SU-DHL-6 (cell line): ENCODE results near the gene DDX56.
A peak's percentile ranks its signal among the peaks of the same experiment; 100 is the strongest.

Experiments used
- H2AFZ ChIP-seq: fragments of 200-600 bp; sonication (generic); 2 replicates; pipeline ENCODE4 v1.6.1; 2014; ENCODE audit warnings: low read depth, mild to moderate bottlenecking, moderate library complexity, mixed read lengths, antibody characterized with exemption, low read length; ENCODE audit not compliant: severe bottlenecking
- H3F3A ChIP-seq: fragments of 200-600 bp; shearing (Covaris generic); 2 replicates; pipeline ENCODE4 v1.6.0; 2016; ENCODE audit warnings: antibody characterized with exemption, mild to moderate bottlenecking; ENCODE audit not compliant: insufficient read depth
- H3K27ac ChIP-seq: fragments of 200-600 bp; sonication (generic); 2 replicates; pipeline ENCODE4 v1.5.1; 2016; ENCODE audit warnings: low read depth, mild to moderate bottlenecking, low read length, moderate library complexity, mixed read lengths
- H3K27me3 ChIP-seq: fragments of 200-600 bp; sonication (generic), shearing (Covaris generic); 2 replicates; pipeline ENCODE4 v1.6.0; 2014; ENCODE audit warnings: mild to moderate bottlenecking, low read length
- H3K36me3 ChIP-seq: fragments of 200-600 bp; sonication (generic); 2 replicates; pipeline ENCODE4 v1.6.1; 2014; ENCODE audit warnings: mild to moderate bottlenecking, low read length, mixed read lengths
- H3K4me2 ChIP-seq: fragments of 300-600, 200-600 bp; shearing (Covaris generic), sonication (generic); 2 replicates; pipeline ENCODE4 v1.6.0; 2014; ENCODE audit warnings: low read length, low read depth, mild to moderate bottlenecking; ENCODE audit not compliant: poor library complexity, severe bottlenecking
- H3K4me3 ChIP-seq: fragments of 200-600 bp; sonication (generic); 2 replicates; pipeline ENCODE4 v1.5.1; 2014; ENCODE audit warnings: antibody characterized with exemption, low read length, mild to moderate bottlenecking, mixed read lengths; ENCODE audit not compliant: insufficient read depth, poor library complexity, severe bottlenecking
- H3K79me2 ChIP-seq: fragments of 200-600 bp; sonication (generic); 2 replicates; pipeline ENCODE4 v1.6.1; 2014; ENCODE audit warnings: mild to moderate bottlenecking, low read length, moderate library complexity; ENCODE audit not compliant: insufficient read depth
- H3K9ac ChIP-seq: fragments of 200-600 bp; sonication (generic); 2 replicates; pipeline ENCODE4 v1.7.0; 2014; ENCODE audit warnings: mild to moderate bottlenecking, low read length
- H3K9me2 ChIP-seq: fragments of 200-600 bp; sonication (generic); replicated peaks from 2 replicates; pipeline ENCODE4 v1.6.1; 2014; ENCODE audit warnings: low read length; ENCODE audit not compliant: insufficient read depth
- H3K9me3 ChIP-seq: fragments of 200-600 bp; sonication (generic); 2 replicates; pipeline ENCODE4 v1.6.1; 2014; ENCODE audit warnings: low read length, mixed read lengths; ENCODE audit not compliant: insufficient read depth
- H4K20me1 ChIP-seq: fragments of 200-600 bp; sonication (generic); 2 replicates; pipeline ENCODE4 v1.6.1; 2014; ENCODE audit warnings: low read depth, mild to moderate bottlenecking, antibody characterized with exemption, low read length, moderate library complexity, mixed read lengths
- EZH2phosphoT487 ChIP-seq: fragments of 200-600 bp; sonication (generic), shearing (Covaris generic); conservative IDR thresholded peaks from 2 replicates; pipeline ENCODE4 v1.6.1; 2018; ENCODE audit warnings: mild to moderate bottlenecking, antibody characterized with exemption, low read length, moderate library complexity, mixed read lengths
- TF ChIP-seq, protein P1 (sequence below): fragments of 200-600 bp; sonication (generic); IDR thresholded peaks from one replicate; pipeline ENCODE4 v1.5.1; 2017; ENCODE audit warnings: antibody characterized with exemption, mild to moderate bottlenecking, low read length, moderate library complexity; ENCODE audit not compliant: insufficient read depth, poor library complexity, severe bottlenecking

Gene DDX56

GRCh38 chr7:44566680-44567079, 7.0 kb downstream of the DDX56 start:
- Histone ChIP-seq H4K20me1 (no peaks in the 10 kb centered on the region; the same call in 1 of the 2 replicates), H3K9me2 (no peaks in the 10 kb centered on the region), H3K27me3 (no peaks in the 10 kb centered on the region), H3K36me3 (peaks cover 20% of the 10 kb centered on the region), H3K9ac (no peak overlapping the region), H2AFZ (no peak overlapping the region), H3K9me3 (no peaks in the 10 kb centered on the region), H3K4me3 (no peak overlapping the region), H3F3A (0 out of 2 replicates have a peak, but pooled peaks cover 3% of the 10 kb centered on the region), H3K79me2 (peaks cover 5% of the 10 kb centered on the region; the same call in 1 of the 2 replicates), H3K4me2 (no peak overlapping the region), H3K27ac (no peak overlapping the region)
- no peak for TF ChIP-seq EZH2phosphoT487
- TF ChIP-seq, protein P1, sequence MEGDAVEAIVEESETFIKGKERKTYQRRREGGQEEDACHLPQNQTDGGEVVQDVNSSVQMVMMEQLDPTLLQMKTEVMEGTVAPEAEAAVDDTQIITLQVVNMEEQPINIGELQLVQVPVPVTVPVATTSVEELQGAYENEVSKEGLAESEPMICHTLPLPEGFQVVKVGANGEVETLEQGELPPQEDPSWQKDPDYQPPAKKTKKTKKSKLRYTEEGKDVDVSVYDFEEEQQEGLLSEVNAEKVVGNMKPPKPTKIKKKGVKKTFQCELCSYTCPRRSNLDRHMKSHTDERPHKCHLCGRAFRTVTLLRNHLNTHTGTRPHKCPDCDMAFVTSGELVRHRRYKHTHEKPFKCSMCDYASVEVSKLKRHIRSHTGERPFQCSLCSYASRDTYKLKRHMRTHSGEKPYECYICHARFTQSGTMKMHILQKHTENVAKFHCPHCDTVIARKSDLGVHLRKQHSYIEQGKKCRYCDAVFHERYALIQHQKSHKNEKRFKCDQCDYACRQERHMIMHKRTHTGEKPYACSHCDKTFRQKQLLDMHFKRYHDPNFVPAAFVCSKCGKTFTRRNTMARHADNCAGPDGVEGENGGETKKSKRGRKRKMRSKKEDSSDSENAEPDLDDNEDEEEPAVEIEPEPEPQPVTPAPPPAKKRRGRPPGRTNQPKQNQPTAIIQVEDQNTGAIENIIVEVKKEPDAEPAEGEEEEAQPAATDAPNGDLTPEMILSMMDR, result no peak

GRCh38 chr7:44565795-44566559, 7.7 kb downstream of the DDX56 start:
- no peak overlapping the region for H3K9ac ChIP-seq
- no peaks in the 10 kb centered on the region; the same call in 1 of the 2 replicates for H4K20me1 ChIP-seq
- H3K9me3 ChIP-seq, result no peaks in the 10 kb centered on the region
- TF ChIP-seq, protein P1, result no peak
- no peak for TF ChIP-seq EZH2phosphoT487
- no peak overlapping the region for H2AFZ ChIP-seq
- peaks cover 16% of the 10 kb centered on the region for H3K36me3 ChIP-seq
- no peaks in the 10 kb centered on the region for H3K9me2 ChIP-seq
- no peak overlapping the region for H3K4me2 ChIP-seq
- H3K27me3 ChIP-seq, result no peaks in the 10 kb centered on the region
- no peak overlapping the region for H3K4me3 ChIP-seq
- H3K27ac ChIP-seq, result no peak overlapping the region
- 0 out of 2 replicates have a peak, but pooled peaks cover 3% of the 10 kb centered on the region for H3F3A ChIP-seq
- H3K79me2 ChIP-seq, result no peaks in the 10 kb centered on the region

DNA sequence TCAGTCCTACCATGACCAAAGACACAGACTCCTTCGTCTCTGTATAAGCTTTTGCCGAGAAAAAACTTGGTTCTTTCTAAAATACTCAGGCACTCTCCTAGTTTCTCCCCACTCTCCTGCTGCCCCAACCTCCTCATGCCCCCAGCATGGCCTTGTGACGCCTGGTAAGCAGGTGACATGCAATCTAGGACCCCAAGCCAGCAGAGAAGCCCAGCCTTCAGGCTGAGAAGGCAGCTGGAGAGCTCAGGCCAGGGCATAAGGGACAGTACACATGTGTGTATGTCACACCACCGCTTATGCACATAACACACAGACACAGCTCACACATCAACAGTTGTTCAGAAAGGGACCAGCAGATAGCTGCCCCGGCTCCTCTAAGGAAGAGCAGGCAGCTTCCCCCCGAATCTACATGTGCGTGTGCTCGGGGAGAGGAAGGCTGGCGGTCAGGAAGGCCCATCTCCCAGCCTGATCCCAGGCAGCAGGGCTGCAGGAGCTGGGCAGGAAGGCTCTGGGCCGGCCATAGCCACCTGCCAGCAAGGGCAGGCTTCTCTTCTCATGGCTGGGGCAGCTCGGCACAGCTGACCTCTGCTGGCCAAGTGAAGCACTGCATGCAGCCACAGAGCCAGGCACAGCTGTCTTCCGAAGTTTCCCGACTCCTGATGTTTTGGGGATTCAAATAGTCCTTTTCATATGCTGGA, 8.5 kb downstream of the DDX56 start:
- Histone ChIP-seq H3K36me3 (peaks cover 16% of the 10 kb centered on the region), H3K4me2 (no peak overlapping the region), H3K79me2 (no peaks in the 10 kb centered on the region), H3K9me2 (no peaks in the 10 kb centered on the region), H3K27ac (no peak overlapping the region), H4K20me1 (no peaks in the 10 kb centered on the region; the same call in 1 of the 2 replicates), H3K27me3 (no peaks in the 10 kb centered on the region), H2AFZ (no peak overlapping the region), H3K4me3 (no peak overlapping the region), H3K9me3 (no peaks in the 10 kb centered on the region), H3F3A (0 out of 2 replicates have a peak, but pooled peaks cover 3% of the 10 kb centered on the region), H3K9ac (no peak overlapping the region)
- no peak for TF ChIP-seq EZH2phosphoT487
- TF ChIP-seq, protein P1, result peak; percentile 97
